ENCODE data around the gene MYO1E. TPM values are rescaled to one million over a fixed set of nuclear protein-coding genes. Genes with fewer than 3 reads are reported as not detected.

MYO1E gene
- total and polyA plus RNA-seq, 2 of the 4 experiments (the other 2 are of a cell fraction), result 13.4 to 37.3 TPM

- Histone ChIP-seq H2AK5ac (ENCODE audit: low read depth, low read length) (no peak overlapping the region), H3K79me1 (ENCODE audit: low read depth in 1 of 2, low read length in 2 of 2) (peaks cover 0 to 5% of the 10 kb centered on the region in 2 experiments; a peak in 1 of 4 replicates), H4K20me1 (ENCODE audit: insufficient read depth, low read length) (no peaks in the 10 kb centered on the region), H4K5ac (ENCODE audit: low read depth, low read length) (no peak overlapping the region), H3K36me3 (ENCODE audit: control insufficient read depth, insufficient read depth, low read length) (peaks cover 16% of the 10 kb centered on the region), H3K4me2 (ENCODE audit: low read depth, low read length) (no peak overlapping the region), H3K23ac (ENCODE audit: low read depth, low read length) (no peak overlapping the region), H2BK20ac (ENCODE audit: low read depth, low read length) (no peak overlapping the region), H3K9me3 (ENCODE audit: control insufficient read depth, insufficient read depth, low read length) (no peaks in the 10 kb centered on the region), H2AK9ac (replicated peaks; ENCODE audit: low read depth, low read length, poor library complexity) (no peak overlapping the region), H2BK5ac (ENCODE audit: low read depth, low read length, poor library complexity, severe bottlenecking) (no peak overlapping the region), H2BK120ac (ENCODE audit: low read depth, low read length) (no peak overlapping the region), H3K4ac (ENCODE audit: low read depth, low read length) (no peak overlapping the region), H3K56ac (ENCODE audit: extremely low read depth, insufficient read depth, low read length) (no peak overlapping the region), H3K14ac (replicated peaks; ENCODE audit: low read depth, low read length) (no peak overlapping the region), H3K18ac (ENCODE audit: low read depth, low read length) (no peak overlapping the region), H3K27ac (ENCODE audit: insufficient read depth, low read length) (no peak overlapping the region), H3K9me1 (ENCODE audit: insufficient read depth, low read length) (peaks cover 4% of the 10 kb centered on the region; the same call in 1 of the 2 replicates), H3K27me3 (ENCODE audit: control insufficient read depth, insufficient read depth, low read length) (no peaks in the 10 kb centered on the region), H3K4me1 (ENCODE audit: control insufficient read depth, insufficient read depth, low read length) (no peaks in the 10 kb centered on the region), H4K91ac (ENCODE audit: insufficient read depth, low read depth, low read length) (no peak overlapping the region), H2BK15ac (ENCODE audit: low read depth, low read length) (no peak overlapping the region), H3K9ac (ENCODE audit: low read depth, low read length) (no peak overlapping the region), H2AFZ (replicated peaks; ENCODE audit: low read length, poor library complexity) (no peak overlapping the region), H3K4me3 (ENCODE audit: insufficient read depth, low read depth, low read length) (no peak overlapping the region), H4K8ac (ENCODE audit: low read depth in 2 of 2, low read length in 2 of 2) (no peak overlapping the region)
- WGBS, 2 experiments (ENCODE audit: extremely low coverage in 2 of 2, insufficient read length in 1 of 2), result no CpG with 5 or more reads among the region's 2 CpGs
- CTCF ChIA-PET, result no interaction called here
- DNase-seq (no peak), ATAC-seq (ENCODE audit: low read depth) (no peak)
- intact Hi-C loops (cut with micrococcal nuclease), result loop anchor here (5.0 kb wide), 1 partner anchor 393 kb away; no protein-coding TSS in a partner anchor
- no TSS peak for BruUV-seq (replicated peaks)
- TF ChIP-seq RAD21 (IDR thresholded peaks at IDR 0.05; ENCODE audit: low read length), result no peak
- TF ChIP-seq BHLHE40 (IDR thresholded peaks at IDR 0.05; ENCODE audit: low read depth, low read length), result no peak
- no peak for TF ChIP-seq CEBPB (IDR thresholded peaks at IDR 0.05; ENCODE audit: low read depth, low read length)
- TF ChIP-seq MAFK (IDR thresholded peaks at IDR 0.05; ENCODE audit: low read depth, low read length), result no peak
- TF ChIP-seq, protein P1, sequence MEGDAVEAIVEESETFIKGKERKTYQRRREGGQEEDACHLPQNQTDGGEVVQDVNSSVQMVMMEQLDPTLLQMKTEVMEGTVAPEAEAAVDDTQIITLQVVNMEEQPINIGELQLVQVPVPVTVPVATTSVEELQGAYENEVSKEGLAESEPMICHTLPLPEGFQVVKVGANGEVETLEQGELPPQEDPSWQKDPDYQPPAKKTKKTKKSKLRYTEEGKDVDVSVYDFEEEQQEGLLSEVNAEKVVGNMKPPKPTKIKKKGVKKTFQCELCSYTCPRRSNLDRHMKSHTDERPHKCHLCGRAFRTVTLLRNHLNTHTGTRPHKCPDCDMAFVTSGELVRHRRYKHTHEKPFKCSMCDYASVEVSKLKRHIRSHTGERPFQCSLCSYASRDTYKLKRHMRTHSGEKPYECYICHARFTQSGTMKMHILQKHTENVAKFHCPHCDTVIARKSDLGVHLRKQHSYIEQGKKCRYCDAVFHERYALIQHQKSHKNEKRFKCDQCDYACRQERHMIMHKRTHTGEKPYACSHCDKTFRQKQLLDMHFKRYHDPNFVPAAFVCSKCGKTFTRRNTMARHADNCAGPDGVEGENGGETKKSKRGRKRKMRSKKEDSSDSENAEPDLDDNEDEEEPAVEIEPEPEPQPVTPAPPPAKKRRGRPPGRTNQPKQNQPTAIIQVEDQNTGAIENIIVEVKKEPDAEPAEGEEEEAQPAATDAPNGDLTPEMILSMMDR (conservative IDR thresholded peaks at IDR 0.05; ENCODE audit: low read depth, low read length), result no peak
- no peak for TF ChIP-seq MAZ (IDR thresholded peaks at IDR 0.05; ENCODE audit: borderline replicate concordance, low read depth, low read length)
- no peak for TF ChIP-seq POLR2A (IDR thresholded peaks at IDR 0.05; ENCODE audit: low read depth, low read length)
- no peak for TF ChIP-seq NFE2L2 (IDR thresholded peaks at IDR 0.05; ENCODE audit: low read depth, low read length)
- dilution Hi-C loops (cut with HindIII; ENCODE audit: low sequenced_read_pairs, unreplicated experiment), result no loop called here
- in situ Hi-C loops (cut with MboI; ENCODE audit: low sequenced_read_pairs), result no loop called here
- POLR2A ChIA-PET (ENCODE audit: unreplicated experiment), result interaction anchor here (0.6 kb wide), 1 partner anchor 431 kb away, joined by 4 read pairs; no protein-coding TSS in a partner anchor
Measured at GRCh38 chr15:59099162-59099685, 273.4 kb downstream of the MYO1E start.

Measured in IMR-90 (cell line).